Heart left ventricle (tissue), 13 donors: Measurements from ENCODE around the gene LRRN4.

Experiments
- CTCF ChIP-seq, 12 donors: fragments of 200-600 bp; sonication (generic) in 4 of 12; IDR thresholded peaks; one replicate each; pipeline versions ENCODE4 v1.5.0 to v1.8.0; 2018 to 2022; ENCODE audit warnings: antibody characterized with exemption in 12 of 12, mild to moderate bottlenecking in 5 of 12
- POLR2A ChIP-seq, 2 donors: fragments of 450-650 bp; IDR thresholded peaks; one replicate each; pipeline ENCODE4 v1.6.1; 2017; ENCODE audit warnings: antibody characterized with exemption in 2 of 2, mild to moderate bottlenecking in 2 of 2, moderate library complexity in 2 of 2
- donor health status: ischemic (EF 13 %, LVEDD 7.1; RV severe dilation, severe dysfunction).
- donor health status: DM: no; HTN: yes; CAD: no.
- donor health status: DM: no; HTN: no; CAD: no.
- donor health status: ischemic (EF 25% LVEDD 6.9; RV normal size, moderate dysfunction).
- donor health status: ischemic (EF 25% LVEDD 5.7; RV mildly dilated, moderate dysfunction).
- donor health status: ischemic (EF 35%, LVEDD 5.7; RV mildly dilated, moderate dysfunction).
- donor health status: nonischemic (EF 11% LVEDD 7.7; RV severe dilation, severe dysfunction).
- donor health status: DM: yes; HTN: yes; CAD: no.
- donor health status: PGD.
- donor health status: ischemic (EF 29% LVEDD 5.4; RV normal size, mild dysfunction).
- donor health status: nonischemic (EF 23%, LVEDD 6.1; RV moderate dilation, normal function).

- no peak for TF ChIP-seq CTCF (IDR thresholded peaks at IDR 0.05)
- no peak for TF ChIP-seq POLR2A (IDR thresholded peaks at IDR 0.05)
Observed at GRCh38 chr20:6067763-6068318, 14.0 kb upstream of the LRRN4 start.
